Measurements from ENCODE around the gene APIP.

DNA sequence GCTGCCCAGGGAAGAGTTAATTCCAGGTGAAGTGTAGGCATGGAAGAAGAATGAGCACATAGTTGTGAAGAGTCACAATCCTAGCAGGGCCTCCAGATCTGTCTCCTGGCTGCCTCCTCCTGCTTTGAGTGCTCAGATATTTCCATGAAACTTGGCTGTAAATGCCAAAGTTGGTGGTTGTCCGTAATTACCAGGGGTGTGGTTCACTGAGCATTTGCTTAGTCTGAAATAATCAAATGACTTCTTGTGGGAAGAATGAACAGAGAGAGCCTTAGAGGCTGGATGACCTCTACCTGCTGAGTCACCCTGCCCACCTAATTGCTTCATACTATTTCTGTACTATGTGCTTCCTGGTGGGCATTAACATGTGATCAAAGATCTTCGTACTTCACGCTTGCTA lies 50.9 kb downstream of the APIP start:
- TF ChIP-seq, protein P1, sequence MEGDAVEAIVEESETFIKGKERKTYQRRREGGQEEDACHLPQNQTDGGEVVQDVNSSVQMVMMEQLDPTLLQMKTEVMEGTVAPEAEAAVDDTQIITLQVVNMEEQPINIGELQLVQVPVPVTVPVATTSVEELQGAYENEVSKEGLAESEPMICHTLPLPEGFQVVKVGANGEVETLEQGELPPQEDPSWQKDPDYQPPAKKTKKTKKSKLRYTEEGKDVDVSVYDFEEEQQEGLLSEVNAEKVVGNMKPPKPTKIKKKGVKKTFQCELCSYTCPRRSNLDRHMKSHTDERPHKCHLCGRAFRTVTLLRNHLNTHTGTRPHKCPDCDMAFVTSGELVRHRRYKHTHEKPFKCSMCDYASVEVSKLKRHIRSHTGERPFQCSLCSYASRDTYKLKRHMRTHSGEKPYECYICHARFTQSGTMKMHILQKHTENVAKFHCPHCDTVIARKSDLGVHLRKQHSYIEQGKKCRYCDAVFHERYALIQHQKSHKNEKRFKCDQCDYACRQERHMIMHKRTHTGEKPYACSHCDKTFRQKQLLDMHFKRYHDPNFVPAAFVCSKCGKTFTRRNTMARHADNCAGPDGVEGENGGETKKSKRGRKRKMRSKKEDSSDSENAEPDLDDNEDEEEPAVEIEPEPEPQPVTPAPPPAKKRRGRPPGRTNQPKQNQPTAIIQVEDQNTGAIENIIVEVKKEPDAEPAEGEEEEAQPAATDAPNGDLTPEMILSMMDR (optimal IDR thresholded peaks at IDR 0.05 in 1 of 3, IDR thresholded peaks at IDR 0.05 in 1 of 3, conservative IDR thresholded peaks at IDR 0.05 in 1 of 3; ENCODE audit: extremely low read depth in 1 of 3, insufficient read depth in 2 of 3, low read length in 3 of 3) = no peak
- no peak for TF ChIP-seq EZH2 (IDR thresholded peaks at IDR 0.05; ENCODE audit: low read length)
